ENCODE data around the gene FANCD2.
A peak's percentile ranks its signal among the peaks of the same experiment; 100 is the strongest.

The FANCD2 gene

GRCh38 chr3:10004960-10005564, 21.2 kb upstream of the FANCD2 start:
- TF ChIP-seq SPI1 (IDR thresholded peaks at IDR 0.05; ENCODE audit: borderline replicate concordance, low read depth) (no peak), GABPA (IDR thresholded peaks at IDR 0.05; ENCODE audit: low read depth) (no peak), CTCF (IDR thresholded peaks at IDR 0.05; ENCODE audit: insufficient read depth, low read length) (no peak), POLR2AphosphoS5 (IDR thresholded peaks at IDR 0.05; ENCODE audit: low read depth) (no peak; the same call in 1 of the 2 replicates)
- Histone ChIP-seq H3K27ac (replicated peaks) (no peak overlapping the region), H3K4me3 (replicated peaks; ENCODE audit: insufficient read depth, low read length) (no peak overlapping the region), H3K27me3 (ENCODE audit: insufficient read depth, poor library complexity, severe bottlenecking) (no peaks in the 10 kb centered on the region)
- DNase-seq (ENCODE audit: low read depth in 1 of 2, low spot score in 1 of 2): no peak

- no peak overlapping the region for H3K4me3 ChIP-seq (replicated peaks; ENCODE audit: insufficient read depth, low read length)
- DNase-seq (ENCODE audit: low read depth in 1 of 2, low spot score in 1 of 2): no peak
- H3K27me3 ChIP-seq (ENCODE audit: insufficient read depth, poor library complexity, severe bottlenecking): no peaks in the 10 kb centered on the region
- no peak overlapping the region for H3K27ac ChIP-seq (replicated peaks)
- TF ChIP-seq SPI1 (IDR thresholded peaks at IDR 0.05; ENCODE audit: borderline replicate concordance, low read depth): no peak
- TF ChIP-seq, protein P1, sequence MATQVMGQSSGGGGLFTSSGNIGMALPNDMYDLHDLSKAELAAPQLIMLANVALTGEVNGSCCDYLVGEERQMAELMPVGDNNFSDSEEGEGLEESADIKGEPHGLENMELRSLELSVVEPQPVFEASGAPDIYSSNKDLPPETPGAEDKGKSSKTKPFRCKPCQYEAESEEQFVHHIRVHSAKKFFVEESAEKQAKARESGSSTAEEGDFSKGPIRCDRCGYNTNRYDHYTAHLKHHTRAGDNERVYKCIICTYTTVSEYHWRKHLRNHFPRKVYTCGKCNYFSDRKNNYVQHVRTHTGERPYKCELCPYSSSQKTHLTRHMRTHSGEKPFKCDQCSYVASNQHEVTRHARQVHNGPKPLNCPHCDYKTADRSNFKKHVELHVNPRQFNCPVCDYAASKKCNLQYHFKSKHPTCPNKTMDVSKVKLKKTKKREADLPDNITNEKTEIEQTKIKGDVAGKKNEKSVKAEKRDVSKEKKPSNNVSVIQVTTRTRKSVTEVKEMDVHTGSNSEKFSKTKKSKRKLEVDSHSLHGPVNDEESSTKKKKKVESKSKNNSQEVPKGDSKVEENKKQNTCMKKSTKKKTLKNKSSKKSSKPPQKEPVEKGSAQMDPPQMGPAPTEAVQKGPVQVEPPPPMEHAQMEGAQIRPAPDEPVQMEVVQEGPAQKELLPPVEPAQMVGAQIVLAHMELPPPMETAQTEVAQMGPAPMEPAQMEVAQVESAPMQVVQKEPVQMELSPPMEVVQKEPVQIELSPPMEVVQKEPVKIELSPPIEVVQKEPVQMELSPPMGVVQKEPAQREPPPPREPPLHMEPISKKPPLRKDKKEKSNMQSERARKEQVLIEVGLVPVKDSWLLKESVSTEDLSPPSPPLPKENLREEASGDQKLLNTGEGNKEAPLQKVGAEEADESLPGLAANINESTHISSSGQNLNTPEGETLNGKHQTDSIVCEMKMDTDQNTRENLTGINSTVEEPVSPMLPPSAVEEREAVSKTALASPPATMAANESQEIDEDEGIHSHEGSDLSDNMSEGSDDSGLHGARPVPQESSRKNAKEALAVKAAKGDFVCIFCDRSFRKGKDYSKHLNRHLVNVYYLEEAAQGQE (IDR thresholded peaks at IDR 0.05; ENCODE audit: insufficient replicate concordance, low read depth): no peak
- no peak for TF ChIP-seq CTCF (IDR thresholded peaks at IDR 0.05; ENCODE audit: insufficient read depth, low read length)
- 0 out of 2 replicates have a peak, but pooled peaks have one; percentile 19 for TF ChIP-seq POLR2AphosphoS5 (IDR thresholded peaks at IDR 0.05; ENCODE audit: low read depth)
- TF ChIP-seq GABPA (IDR thresholded peaks at IDR 0.05; ENCODE audit: low read depth): no peak
Observed at GRCh38 chr3:10006048-10006761, 20.0 kb upstream of the FANCD2 start.

DNA sequence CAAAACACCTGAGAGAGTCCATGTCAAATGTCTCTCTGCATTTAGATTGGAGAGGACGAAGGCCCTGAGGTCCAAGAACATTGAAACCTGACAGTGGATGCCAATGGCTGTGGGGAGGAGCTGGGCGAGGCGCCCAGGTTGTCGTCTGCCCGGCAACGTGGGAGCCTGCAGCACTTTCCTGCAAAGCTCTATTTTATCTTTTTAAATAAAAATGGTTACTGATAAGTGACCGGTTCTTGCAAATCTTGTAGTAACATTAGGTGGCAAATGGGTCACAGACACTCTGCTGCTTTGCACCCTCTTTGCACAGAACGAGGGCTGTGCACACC, 19.5 kb upstream of the FANCD2 start:
- Histone ChIP-seq H3K27me3 (ENCODE audit: insufficient read depth, poor library complexity, severe bottlenecking) (no peaks in the 10 kb centered on the region), H3K27ac (replicated peaks) (no peak overlapping the region)

More for the DNA sequence above, 19.5 kb upstream of the FANCD2 start:
- no peak for DNase-seq (ENCODE audit: low read depth in 1 of 2, low spot score in 1 of 2)
- H3K4me3 ChIP-seq (replicated peaks; ENCODE audit: insufficient read depth, low read length): no peak overlapping the region
- TF ChIP-seq, protein P1 (IDR thresholded peaks at IDR 0.05; ENCODE audit: insufficient replicate concordance, low read depth): no peak
- no peak for TF ChIP-seq CTCF (IDR thresholded peaks at IDR 0.05; ENCODE audit: insufficient read depth, low read length)
- no peak for TF ChIP-seq GABPA (IDR thresholded peaks at IDR 0.05; ENCODE audit: low read depth)
- no peak for TF ChIP-seq SPI1 (IDR thresholded peaks at IDR 0.05; ENCODE audit: borderline replicate concordance, low read depth)
- no peak for TF ChIP-seq POLR2AphosphoS5 (IDR thresholded peaks at IDR 0.05; ENCODE audit: low read depth)
